ENCODE measurements around the gene SPRR1A. TPM values are rescaled to one million over a fixed set of nuclear protein-coding genes. Genes with fewer than 3 reads are reported as not detected.
A peak's percentile ranks its signal among the peaks of the same experiment; 100 is the strongest.

SPRR1A gene
- total and polyA plus RNA-seq, 5 donors from 2014 or later = not detected

DNA sequence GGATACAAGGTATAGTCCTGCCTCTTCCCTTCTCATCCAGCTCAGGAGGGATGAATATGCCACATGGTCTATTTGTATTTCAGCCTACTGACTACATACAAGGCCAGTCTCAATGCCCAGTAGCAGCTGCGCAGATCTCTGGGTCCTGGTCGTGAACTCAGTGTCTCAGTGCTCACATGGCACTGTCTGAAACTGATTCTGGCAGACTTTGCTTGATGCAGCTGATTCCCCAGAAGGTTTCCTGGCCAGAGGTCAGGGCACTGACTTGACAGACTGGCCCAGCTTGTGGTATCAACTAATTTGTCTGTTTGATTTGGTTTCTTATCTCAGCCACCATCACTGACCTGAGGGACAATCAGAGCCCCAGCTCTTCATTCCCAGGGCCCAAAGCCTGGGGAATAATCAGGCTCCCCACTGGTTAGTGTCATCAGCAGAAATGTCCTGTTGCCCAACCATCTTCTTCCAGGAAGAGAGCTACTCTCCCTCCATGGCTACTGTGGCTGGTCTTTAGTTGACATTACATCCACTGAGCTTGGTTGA is 20.9 kb upstream of the SPRR1A start:
- no peak for ATAC-seq (ENCODE audit: low read depth in 2 of 2)
- Mint-ChIP-seq H3K27ac (no peak overlapping the region), H3K9me3 (peaks cover 0 to 4% (median 0%) of the 10 kb centered on the region in 7 donors), H3K27me3 (peaks cover 8% of the 10 kb centered on the region), H3K36me3 (no peaks in the 10 kb centered on the region), H3K4me3 (no peak overlapping the region), H3K4me1 (no peaks in the 10 kb centered on the region)
- no peaks in the 10 kb centered on the region for H3K36me3 ChIP-seq (ENCODE audit: control insufficient read depth, insufficient read depth, low read length)
- no peak for DNase-seq
- H3K9me3 ChIP-seq (ENCODE audit: control insufficient read depth in 2 of 2, low read length in 2 of 2) = no peaks in the 10 kb centered on the region
- H3K4me1 ChIP-seq (ENCODE audit: control insufficient read depth, insufficient read depth, low read length, poor library complexity, severe bottlenecking) = no peaks in the 10 kb centered on the region
- H3K4me3 ChIP-seq (ENCODE audit: low read depth, low read length) = no peak overlapping the region
- no peaks in the 10 kb centered on the region for H3K27me3 ChIP-seq (ENCODE audit: control insufficient read depth, insufficient read depth, low read length)
- H3K27ac ChIP-seq (ENCODE audit: insufficient read depth, low read length, poor library complexity, severe bottlenecking) = no peak overlapping the region

DNA sequence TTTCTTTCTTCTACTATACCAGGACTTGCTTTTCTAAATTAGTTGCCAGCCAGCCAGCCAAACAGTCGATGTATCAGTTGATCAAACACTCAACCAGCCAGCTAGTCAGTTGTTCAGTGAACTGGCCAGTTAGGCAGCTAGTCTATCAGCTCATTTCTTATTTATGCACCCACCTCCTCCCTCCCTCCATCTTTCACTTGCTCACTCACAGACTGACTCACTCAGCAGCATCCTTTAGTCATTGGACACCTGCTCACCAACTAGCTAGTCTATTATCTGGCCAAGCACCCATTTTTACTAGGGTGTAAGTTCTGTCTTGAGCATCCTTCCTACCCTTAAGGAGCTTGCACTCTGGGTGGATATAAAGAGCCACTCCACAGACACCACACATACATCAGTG is 19.3 kb upstream of the SPRR1A start:
- Histone ChIP-seq H3K27me3 (ENCODE audit: control insufficient read depth, insufficient read depth, low read length) (no peaks in the 10 kb centered on the region), H3K9me3 (ENCODE audit: control insufficient read depth in 2 of 2, low read length in 2 of 2) (no peaks in the 10 kb centered on the region), H3K4me3 (ENCODE audit: low read depth, low read length) (no peak overlapping the region), H3K27ac (ENCODE audit: insufficient read depth, low read length, poor library complexity, severe bottlenecking) (no peak overlapping the region), H3K4me1 (ENCODE audit: control insufficient read depth, insufficient read depth, low read length, poor library complexity, severe bottlenecking) (no peaks in the 10 kb centered on the region), H3K36me3 (ENCODE audit: control insufficient read depth, insufficient read depth, low read length) (no peaks in the 10 kb centered on the region)
- Mint-ChIP-seq H3K27me3 (peaks cover 8% of the 10 kb centered on the region), H3K9me3 (peaks cover 0 to 4% (median 0%) of the 10 kb centered on the region in 7 donors), H3K4me3 (no peak overlapping the region), H3K4me1 (no peaks in the 10 kb centered on the region), H3K36me3 (no peaks in the 10 kb centered on the region), H3K27ac (no peak overlapping the region)
- DNase-seq = no peak
- no peak for ATAC-seq (ENCODE audit: low read depth in 2 of 2)

DNA sequence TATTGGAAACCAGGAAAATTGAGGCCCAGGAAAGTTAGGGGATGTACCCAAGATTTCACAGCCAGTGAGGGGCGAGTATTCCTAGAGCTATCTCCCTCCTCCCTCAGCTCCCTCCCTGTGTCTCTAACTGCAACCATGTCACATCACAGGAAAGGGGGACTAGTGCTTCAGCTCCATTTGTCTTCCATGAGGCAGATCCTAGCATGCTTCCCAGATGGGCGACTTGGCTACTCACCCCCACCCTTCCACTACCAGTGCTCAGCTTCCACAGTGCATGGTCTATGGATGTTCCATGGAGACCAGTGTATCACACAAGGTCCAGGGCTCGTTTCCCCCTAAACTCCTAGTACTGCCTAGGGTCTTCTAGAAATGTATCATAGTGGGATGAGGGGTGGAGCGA is 18.0 kb upstream of the SPRR1A start:
- Mint-ChIP-seq H3K27me3 (peaks cover 8% of the 10 kb centered on the region), H3K4me3 (no peak overlapping the region), H3K36me3 (no peaks in the 10 kb centered on the region), H3K4me1 (no peaks in the 10 kb centered on the region), H3K9me3 (peaks cover 0 to 3% (median 0%) of the 10 kb centered on the region in 7 donors), H3K27ac (no peak overlapping the region)
- DNase-seq (no peak), ATAC-seq (ENCODE audit: low read depth in 2 of 2) (no peak)
- H3K9me3 ChIP-seq (ENCODE audit: control insufficient read depth in 2 of 2, low read length in 2 of 2) = no peaks in the 10 kb centered on the region
- no peak overlapping the region for H3K4me3 ChIP-seq (ENCODE audit: low read depth, low read length)
- H3K27ac ChIP-seq (ENCODE audit: insufficient read depth, low read length, poor library complexity, severe bottlenecking) = no peak overlapping the region
- no peaks in the 10 kb centered on the region for H3K27me3 ChIP-seq (ENCODE audit: control insufficient read depth, insufficient read depth, low read length)
- no peaks in the 10 kb centered on the region for H3K4me1 ChIP-seq (ENCODE audit: control insufficient read depth, insufficient read depth, low read length, poor library complexity, severe bottlenecking)
- H3K36me3 ChIP-seq (ENCODE audit: control insufficient read depth, insufficient read depth, low read length) = no peaks in the 10 kb centered on the region

DNA sequence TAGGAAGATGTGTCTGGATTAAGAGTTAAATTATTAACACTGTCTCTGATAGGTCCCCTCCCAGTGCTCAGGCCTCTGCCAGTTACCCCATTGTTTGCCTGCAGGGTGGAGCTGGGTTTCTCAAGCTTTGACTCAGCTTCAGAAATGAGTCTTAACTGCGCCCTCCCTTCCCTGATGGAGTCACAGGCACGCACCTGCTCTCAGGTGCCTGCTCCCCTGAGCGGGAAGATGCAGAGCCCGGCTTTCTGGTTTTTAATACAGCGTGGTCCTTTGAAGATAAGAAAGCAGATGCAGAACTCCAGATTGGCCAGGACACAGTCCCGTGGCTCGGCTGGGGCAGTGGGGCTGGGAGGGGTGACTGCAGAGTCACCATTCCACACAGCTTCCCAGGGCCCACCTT is 16.7 kb upstream of the SPRR1A start:
- Histone ChIP-seq H3K27me3 (ENCODE audit: control insufficient read depth, insufficient read depth, low read length) (no peaks in the 10 kb centered on the region), H3K9me3 (ENCODE audit: control insufficient read depth in 2 of 2, low read length in 2 of 2) (no peaks in the 10 kb centered on the region), H3K27ac (ENCODE audit: insufficient read depth, low read length, poor library complexity, severe bottlenecking) (no peak overlapping the region), H3K36me3 (ENCODE audit: control insufficient read depth, insufficient read depth, low read length) (no peaks in the 10 kb centered on the region), H3K4me3 (ENCODE audit: low read depth, low read length) (no peak overlapping the region), H3K4me1 (ENCODE audit: control insufficient read depth, insufficient read depth, low read length, poor library complexity, severe bottlenecking) (no peaks in the 10 kb centered on the region)
- H3K4me3 Mint-ChIP-seq = no peak overlapping the region
- H3K27ac Mint-ChIP-seq = no peak overlapping the region
- H3K9me3 Mint-ChIP-seq = peaks cover 0 to 3% (median 0%) of the 10 kb centered on the region in 7 donors
- no peaks in the 10 kb centered on the region for H3K36me3 Mint-ChIP-seq
- H3K27me3 Mint-ChIP-seq = peaks cover 8% of the 10 kb centered on the region
- DNase-seq (peak in 1 of 3 donors; percentile 27), ATAC-seq (ENCODE audit: low read depth in 2 of 2) (no peak)
- H3K4me1 Mint-ChIP-seq = no peaks in the 10 kb centered on the region

DNA sequence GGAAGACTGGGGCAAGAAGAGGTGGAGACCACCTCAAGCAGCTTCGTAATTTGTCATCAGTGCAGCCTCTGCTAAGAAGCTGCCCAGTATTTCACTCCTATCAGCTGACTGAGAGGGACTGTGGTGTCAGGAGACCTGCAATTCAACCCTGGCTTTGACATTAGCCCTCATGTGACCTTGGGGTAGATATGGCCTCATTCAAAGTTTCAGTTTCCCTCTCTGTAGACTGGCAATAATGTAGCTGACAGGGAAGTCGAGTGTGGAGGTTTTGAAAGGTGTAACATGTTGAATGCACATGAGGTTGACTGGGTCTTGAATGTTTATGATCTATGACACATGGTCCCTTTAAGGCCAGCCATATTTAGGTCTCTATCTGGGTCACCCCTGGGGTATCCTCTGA is 15.6 kb upstream of the SPRR1A start:
- Mint-ChIP-seq H3K9me3 (peaks cover 0 to 3% (median 0%) of the 10 kb centered on the region in 7 donors), H3K4me1 (no peaks in the 10 kb centered on the region), H3K36me3 (no peaks in the 10 kb centered on the region), H3K27me3 (peaks cover 8% of the 10 kb centered on the region), H3K4me3 (no peak overlapping the region), H3K27ac (no peak overlapping the region)
- no peaks in the 10 kb centered on the region for H3K36me3 ChIP-seq (ENCODE audit: control insufficient read depth, insufficient read depth, low read length)
- peak in 1 of 3 donors; percentile 32 for DNase-seq
- H3K9me3 ChIP-seq (ENCODE audit: control insufficient read depth in 2 of 2, low read length in 2 of 2) = no peaks in the 10 kb centered on the region
- no peak overlapping the region for H3K27ac ChIP-seq (ENCODE audit: insufficient read depth, low read length, poor library complexity, severe bottlenecking)
- H3K27me3 ChIP-seq (ENCODE audit: control insufficient read depth, insufficient read depth, low read length) = no peaks in the 10 kb centered on the region
- H3K4me3 ChIP-seq (ENCODE audit: low read depth, low read length) = no peak overlapping the region
- no peak for ATAC-seq (ENCODE audit: low read depth in 2 of 2)
- H3K4me1 ChIP-seq (ENCODE audit: control insufficient read depth, insufficient read depth, low read length, poor library complexity, severe bottlenecking) = no peaks in the 10 kb centered on the region

DNA sequence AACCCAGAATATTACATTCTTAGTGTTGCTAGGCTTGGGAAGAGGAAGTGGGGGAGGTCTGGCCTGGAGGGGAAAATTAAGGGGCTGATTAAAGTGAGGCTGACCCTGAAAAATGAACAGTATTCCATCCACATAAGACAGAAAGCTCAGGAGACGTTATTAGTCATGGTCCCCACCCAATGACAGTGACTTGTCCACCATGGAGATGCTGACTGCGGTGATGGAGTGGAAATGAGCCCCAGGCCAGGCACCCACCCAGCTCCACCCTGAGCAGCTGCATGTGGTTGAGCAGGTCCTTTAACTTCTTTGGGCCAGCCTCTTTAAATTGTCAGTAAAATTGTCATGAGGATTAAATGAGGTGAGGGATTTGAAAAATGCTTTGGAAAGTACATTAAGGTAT is 14.8 kb upstream of the SPRR1A start:
- H3K9me3 Mint-ChIP-seq = peaks cover 0 to 3% (median 0%) of the 10 kb centered on the region in 7 donors
- H3K9me3 ChIP-seq (ENCODE audit: control insufficient read depth in 2 of 2, low read length in 2 of 2) = no peaks in the 10 kb centered on the region
- no peaks in the 10 kb centered on the region for H3K4me1 ChIP-seq (ENCODE audit: control insufficient read depth, insufficient read depth, low read length, poor library complexity, severe bottlenecking)
- no peaks in the 10 kb centered on the region for H3K36me3 Mint-ChIP-seq
- no peak for ATAC-seq (ENCODE audit: low read depth in 2 of 2)
- no peaks in the 10 kb centered on the region for H3K36me3 ChIP-seq (ENCODE audit: control insufficient read depth, insufficient read depth, low read length)
- H3K27me3 Mint-ChIP-seq = peaks cover 4% of the 10 kb centered on the region
- H3K27ac ChIP-seq (ENCODE audit: insufficient read depth, low read length, poor library complexity, severe bottlenecking) = no peak overlapping the region
- no peak overlapping the region for H3K27ac Mint-ChIP-seq
- H3K4me3 Mint-ChIP-seq = no peak overlapping the region
- no peaks in the 10 kb centered on the region for H3K4me1 Mint-ChIP-seq
- no peak for DNase-seq
- no peaks in the 10 kb centered on the region for H3K27me3 ChIP-seq (ENCODE audit: control insufficient read depth, insufficient read depth, low read length)
- H3K4me3 ChIP-seq (ENCODE audit: low read depth, low read length) = no peak overlapping the region

DNA sequence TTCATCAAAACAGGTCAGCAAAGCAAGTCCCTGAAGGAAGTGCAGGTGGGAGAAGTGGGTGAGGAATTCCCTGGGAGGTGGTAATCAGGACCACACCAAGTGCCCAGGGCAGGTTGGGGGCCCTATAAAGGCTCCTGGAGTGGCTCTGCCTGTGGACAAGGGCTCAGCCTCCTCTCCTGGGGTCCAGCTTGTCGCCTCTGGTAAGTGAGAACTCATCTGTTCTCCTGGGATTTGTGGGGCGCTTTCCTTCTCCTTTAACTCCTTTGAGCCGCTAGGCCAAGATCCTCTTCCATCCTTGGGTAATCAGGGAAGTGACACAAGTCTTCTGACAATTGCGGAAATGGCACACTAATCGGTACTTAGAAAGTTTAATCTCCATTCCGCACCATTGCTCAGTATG is 13.4 kb upstream of the SPRR1A start, which contains the start of gene SPRR4:
TSS of gene SPRR4 (plus strand) at position 154 of the 400 bp plus-strand sequence. CDS start 1,243 bp downstream, outside the sequence.
- no peak within 1 kb of the TSS for H3K27ac ChIP-seq (ENCODE audit: insufficient read depth, low read length, poor library complexity, severe bottlenecking)
- DNase-seq (no peak), ATAC-seq (ENCODE audit: low read depth in 2 of 2) (no peak)
- Mint-ChIP-seq H3K27me3 (peaks cover 6% of the 10 kb centered on the region), H3K9me3 (peaks cover 0 to 3% (median 0%) of the 10 kb centered on the region in 7 donors), H3K4me1 (no peaks in the 10 kb centered on the region), H3K36me3 (no peaks in the 10 kb centered on the region), H3K4me3 (no peak within 1 kb of the TSS), H3K27ac (no peak within 1 kb of the TSS)
- no peaks in the 10 kb centered on the region for H3K36me3 ChIP-seq (ENCODE audit: control insufficient read depth, insufficient read depth, low read length)
- H3K9me3 ChIP-seq (ENCODE audit: control insufficient read depth in 2 of 2, low read length in 2 of 2) = no peaks in the 10 kb centered on the region
- no peak within 1 kb of the TSS for H3K4me3 ChIP-seq (ENCODE audit: low read depth, low read length)
- H3K4me1 ChIP-seq (ENCODE audit: control insufficient read depth, insufficient read depth, low read length, poor library complexity, severe bottlenecking) = no peaks in the 10 kb centered on the region
- H3K27me3 ChIP-seq (ENCODE audit: control insufficient read depth, insufficient read depth, low read length) = no peaks in the 10 kb centered on the region

DNA sequence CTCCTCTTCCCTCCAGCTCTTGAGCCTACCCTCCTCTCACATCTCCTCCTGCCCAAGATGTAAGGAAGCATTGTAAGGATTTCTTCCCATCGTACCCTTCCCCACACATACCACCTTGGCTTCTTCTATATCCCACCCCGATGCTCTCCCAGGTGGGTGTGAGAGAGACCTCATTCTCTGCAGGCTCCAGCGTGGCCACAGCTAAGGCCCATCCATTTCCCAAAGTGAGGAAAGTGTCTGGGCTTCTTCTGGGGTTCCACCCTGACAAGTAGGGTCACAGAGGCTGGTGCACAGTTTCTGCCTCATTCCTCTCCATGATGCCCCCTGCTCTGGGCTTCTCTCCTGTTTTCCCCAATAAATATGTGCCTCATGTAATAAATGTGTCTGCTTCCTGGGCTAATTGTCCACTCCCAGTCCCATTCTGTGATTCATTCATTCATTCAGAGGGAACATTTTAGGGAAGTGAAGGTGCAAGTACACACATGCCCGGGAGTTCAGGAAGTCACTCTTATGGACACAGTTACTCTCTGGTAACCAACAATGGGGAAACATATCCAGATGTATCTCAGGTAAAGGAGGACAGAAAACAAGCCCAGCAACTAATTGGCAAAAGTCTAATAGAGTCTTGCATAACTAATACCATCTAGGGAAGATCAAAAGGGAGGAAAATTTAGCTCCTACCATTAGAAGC is 11.5 kb upstream of the SPRR1A start:
- H3K4me3 ChIP-seq (ENCODE audit: low read depth, low read length) = no peak overlapping the region
- Mint-ChIP-seq H3K27ac (no peak overlapping the region), H3K36me3 (no peaks in the 10 kb centered on the region), H3K4me1 (no peaks in the 10 kb centered on the region), H3K9me3 (peaks cover 0 to 3% (median 0%) of the 10 kb centered on the region in 7 donors), H3K27me3 (peaks cover 11% of the 10 kb centered on the region), H3K4me3 (no peak overlapping the region)
- no peaks in the 10 kb centered on the region for H3K27me3 ChIP-seq (ENCODE audit: control insufficient read depth, insufficient read depth, low read length)
- H3K4me1 ChIP-seq (ENCODE audit: control insufficient read depth, insufficient read depth, low read length, poor library complexity, severe bottlenecking) = no peaks in the 10 kb centered on the region
- ATAC-seq (ENCODE audit: low read depth in 2 of 2) = no peak
- H3K9me3 ChIP-seq (ENCODE audit: control insufficient read depth in 2 of 2, low read length in 2 of 2) = no peaks in the 10 kb centered on the region
- H3K27ac ChIP-seq (ENCODE audit: insufficient read depth, low read length, poor library complexity, severe bottlenecking) = no peak overlapping the region
- DNase-seq = no peak
- no peaks in the 10 kb centered on the region for H3K36me3 ChIP-seq (ENCODE audit: control insufficient read depth, insufficient read depth, low read length)
